Glutamatergic neuron (in vitro differentiated cells): ENCODE measurements around the gene PRKCA. TPM values are rescaled to one million over a fixed set of nuclear protein-coding genes. Genes with fewer than 3 reads are reported as not detected.

Experiments
- DNase-seq: peaks from one replicate; pipeline ENCODE4 v3.0.0; 2022
- H3K27ac Mint-ChIP-seq: one replicate; pipeline ENCODE4 v1.8.0; 2020; ENCODE audit warnings: mild to moderate bottlenecking, mixed read lengths, inconsistent platforms; ENCODE audit not compliant: unreplicated experiment
- H3K27me3 Mint-ChIP-seq: one replicate; pipeline ENCODE4 v1.8.0; 2020; ENCODE audit warnings: mild to moderate bottlenecking, moderate library complexity, mixed read lengths, inconsistent platforms; ENCODE audit not compliant: unreplicated experiment
- H3K36me3 Mint-ChIP-seq: one replicate; pipeline ENCODE4 v1.8.0; 2020; ENCODE audit warnings: mild to moderate bottlenecking, mixed read lengths, inconsistent platforms; ENCODE audit not compliant: unreplicated experiment
- H3K4me1 Mint-ChIP-seq: one replicate; pipeline ENCODE4 v1.8.0; 2020; ENCODE audit warnings: mild to moderate bottlenecking, low read depth, mixed read lengths, inconsistent platforms; ENCODE audit not compliant: unreplicated experiment
- H3K4me3 Mint-ChIP-seq: one replicate; pipeline ENCODE4 v1.8.0; 2020; ENCODE audit warnings: mild to moderate bottlenecking, mixed read lengths, inconsistent platforms; ENCODE audit not compliant: unreplicated experiment
- H3K9me3 Mint-ChIP-seq: one replicate; pipeline ENCODE4 v1.8.0; 2020; ENCODE audit warnings: mild to moderate bottlenecking, moderate library complexity, mixed read lengths, inconsistent platforms; ENCODE audit not compliant: unreplicated experiment
- CTCF ChIP-seq: fragments of 200-600 bp; sonication (generic); IDR thresholded peaks from one replicate; pipeline ENCODE4 v1.5.0; 2021; ENCODE audit not compliant: partially characterized antibody, unreplicated experiment
- total RNA-seq: library from RNA; stranded (reverse); fragmentation: NEBNext Ultra II Directional; extraction: Animal tissue kit (Norgen Biotek cat#: 25700); gene quantifications from one replicate; pipeline ENCODE4 v1.2.1, GENCODE V29; 2021; ENCODE audit not compliant: unreplicated experiment

PRKCA gene
- total RNA-seq, 1 donor from 2014 or later: 2.2 TPM

- peaks cover 7% of the 10 kb centered on the region for H3K9me3 Mint-ChIP-seq
- H3K27ac Mint-ChIP-seq: no peak overlapping the region
- peak; percentile 23 for DNase-seq
- peaks cover 7% of the 10 kb centered on the region for H3K27me3 Mint-ChIP-seq
- no peak for TF ChIP-seq CTCF
- H3K4me3 Mint-ChIP-seq: no peak overlapping the region
- H3K4me1 Mint-ChIP-seq: peaks cover 44% of the 10 kb centered on the region
- H3K36me3 Mint-ChIP-seq: no peaks in the 10 kb centered on the region
Observed at GRCh38 chr17:66540131-66540781, 237.8 kb downstream of the PRKCA start.

- peak overlapping the region; percentile 55 for H3K27ac Mint-ChIP-seq
Observed at GRCh38 chr17:66541461-66542128, 239.2 kb downstream of the PRKCA start.

GRCh38 chr17:66542129-66542966 is 239.9 kb downstream of the PRKCA start:
- TF ChIP-seq CTCF: no peak
- H3K27ac Mint-ChIP-seq: no peak overlapping the region
- no peak for DNase-seq
- peaks cover 11% of the 10 kb centered on the region for H3K36me3 Mint-ChIP-seq
- H3K4me3 Mint-ChIP-seq: no peak overlapping the region
- H3K27me3 Mint-ChIP-seq: peaks cover 5% of the 10 kb centered on the region
- H3K4me1 Mint-ChIP-seq: peaks cover 28% of the 10 kb centered on the region
- H3K9me3 Mint-ChIP-seq: peaks cover 1% of the 10 kb centered on the region

More at GRCh38 chr17:66541461-66542128, 239.2 kb downstream of the PRKCA start:
- peaks cover 4% of the 10 kb centered on the region for H3K36me3 Mint-ChIP-seq
- peaks cover 5% of the 10 kb centered on the region for H3K27me3 Mint-ChIP-seq
- H3K4me1 Mint-ChIP-seq: peaks cover 34% of the 10 kb centered on the region
- no peak for TF ChIP-seq CTCF
- H3K4me3 Mint-ChIP-seq: no peak overlapping the region
- peak; percentile 39 for DNase-seq
- peaks cover 1% of the 10 kb centered on the region for H3K9me3 Mint-ChIP-seq

- TF ChIP-seq CTCF: no peak
- Mint-ChIP-seq H3K36me3 (peaks cover 11% of the 10 kb centered on the region), H3K27me3 (peaks cover 5% of the 10 kb centered on the region), H3K4me1 (peaks cover 28% of the 10 kb centered on the region), H3K27ac (no peak overlapping the region), H3K4me3 (no peak overlapping the region), H3K9me3 (peaks cover 1% of the 10 kb centered on the region)
- no peak for DNase-seq
Observed at GRCh38 chr17:66542967-66543520, 240.6 kb downstream of the PRKCA start.
